Central memory CD4-positive, alpha-beta T cell (primary cell): Measurements from ENCODE around the gene RNF166.

Source experiments
- DNase-seq: peaks from one replicate; pipeline ENCODE4 v3.0.0; 2022
- total RNA-seq, 3 experiments: gene quantifications; one replicate each; lab custom pipeline; 2026; lab: John Stamatoyannopoulos, UW

The RNF166 gene, protein sequence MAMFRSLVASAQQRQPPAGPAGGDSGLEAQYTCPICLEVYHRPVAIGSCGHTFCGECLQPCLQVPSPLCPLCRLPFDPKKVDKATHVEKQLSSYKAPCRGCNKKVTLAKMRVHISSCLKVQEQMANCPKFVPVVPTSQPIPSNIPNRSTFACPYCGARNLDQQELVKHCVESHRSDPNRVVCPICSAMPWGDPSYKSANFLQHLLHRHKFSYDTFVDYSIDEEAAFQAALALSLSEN
- 15.6 to 257 (median 153) reads per million in 3 experiments for total RNA-seq

DNA sequence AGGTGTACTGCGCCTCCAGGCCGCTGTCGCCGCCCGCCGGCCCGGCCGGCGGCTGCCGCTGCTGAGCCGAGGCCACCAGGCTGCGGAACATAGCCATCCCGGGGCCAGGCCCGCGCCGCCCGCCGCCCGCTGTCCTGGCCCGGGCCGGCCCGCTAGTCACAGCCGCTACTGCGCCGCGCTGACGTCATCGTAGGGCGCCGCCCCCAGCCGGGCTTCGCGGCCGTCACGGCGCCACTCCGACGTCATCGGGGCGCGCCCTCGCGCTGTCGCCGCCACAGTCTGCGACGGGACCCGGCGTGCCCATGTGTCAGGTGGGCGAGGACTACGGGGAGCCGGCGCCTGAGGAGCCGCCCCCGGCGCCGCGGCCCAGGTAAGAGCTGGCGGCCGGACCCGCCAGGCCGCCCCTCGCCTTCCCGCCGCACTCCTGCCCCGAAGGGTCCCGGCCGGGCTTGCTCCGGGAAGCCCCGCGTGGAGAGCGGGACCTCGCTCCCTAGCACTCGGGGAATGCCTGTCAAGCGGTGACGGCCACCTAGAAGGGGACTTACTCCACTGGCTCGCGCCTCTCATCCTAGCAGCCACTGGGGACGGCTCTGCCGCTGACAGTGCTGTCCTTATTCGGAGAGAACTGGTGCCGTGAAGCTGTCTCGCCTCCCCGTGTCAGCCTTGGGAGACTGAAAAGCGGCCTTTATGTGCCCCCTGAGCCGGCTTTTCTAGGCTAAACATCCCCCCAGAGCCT lies at the start of gene RNF166, which contains the start of gene CTU2:
RNF166 (minus strand) TSS at position 180 of the 736 bp plus-strand sequence; CDS start at position 97, 83 bp downstream.
CTU2 (plus strand) TSS at position 275 of the 736 bp plus-strand sequence; CDS start at position 303, 28 bp downstream.
- DNase-seq, result peak; percentile 91

DNA sequence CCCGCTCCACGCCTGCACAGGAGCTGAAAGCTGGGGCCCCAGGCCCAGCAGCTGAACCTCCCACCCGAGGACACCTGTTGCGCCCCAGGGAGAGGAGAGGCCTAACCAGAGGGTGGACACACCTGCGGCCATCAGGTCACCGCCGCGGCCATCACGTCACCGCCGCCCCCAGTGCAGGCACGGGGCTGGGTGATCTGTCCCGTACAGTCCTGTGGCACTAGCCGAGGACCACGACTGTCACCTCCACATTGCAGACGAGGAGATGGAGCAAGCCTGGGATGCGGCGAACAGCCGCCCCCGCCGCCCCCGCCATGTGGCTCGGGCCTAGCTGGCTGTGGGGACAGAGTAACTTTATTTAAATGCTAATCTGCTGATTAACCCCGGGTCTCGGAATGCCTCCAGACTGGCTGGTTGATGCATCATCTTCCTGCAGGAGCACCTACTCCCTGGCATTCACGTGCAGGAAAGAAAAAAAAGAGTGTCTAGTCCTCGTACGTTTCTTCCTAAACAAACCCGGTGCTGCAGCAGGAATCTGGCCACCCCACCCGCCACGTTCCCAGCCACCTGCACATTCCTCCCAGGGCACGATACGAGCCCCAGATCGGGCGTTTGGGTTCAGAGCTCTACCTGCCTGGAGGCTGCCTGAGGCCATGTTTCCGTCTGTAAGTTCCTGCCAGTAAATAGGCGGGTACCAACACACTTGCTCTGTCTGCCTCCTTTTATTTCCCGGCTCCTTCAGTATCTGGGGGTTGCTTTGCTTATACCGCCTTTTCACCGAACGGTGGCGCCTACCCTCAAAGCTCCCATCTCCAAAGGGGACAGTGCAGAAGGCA lies 48.9 kb upstream of the RNF166 start:
- DNase-seq, result no peak

DNA sequence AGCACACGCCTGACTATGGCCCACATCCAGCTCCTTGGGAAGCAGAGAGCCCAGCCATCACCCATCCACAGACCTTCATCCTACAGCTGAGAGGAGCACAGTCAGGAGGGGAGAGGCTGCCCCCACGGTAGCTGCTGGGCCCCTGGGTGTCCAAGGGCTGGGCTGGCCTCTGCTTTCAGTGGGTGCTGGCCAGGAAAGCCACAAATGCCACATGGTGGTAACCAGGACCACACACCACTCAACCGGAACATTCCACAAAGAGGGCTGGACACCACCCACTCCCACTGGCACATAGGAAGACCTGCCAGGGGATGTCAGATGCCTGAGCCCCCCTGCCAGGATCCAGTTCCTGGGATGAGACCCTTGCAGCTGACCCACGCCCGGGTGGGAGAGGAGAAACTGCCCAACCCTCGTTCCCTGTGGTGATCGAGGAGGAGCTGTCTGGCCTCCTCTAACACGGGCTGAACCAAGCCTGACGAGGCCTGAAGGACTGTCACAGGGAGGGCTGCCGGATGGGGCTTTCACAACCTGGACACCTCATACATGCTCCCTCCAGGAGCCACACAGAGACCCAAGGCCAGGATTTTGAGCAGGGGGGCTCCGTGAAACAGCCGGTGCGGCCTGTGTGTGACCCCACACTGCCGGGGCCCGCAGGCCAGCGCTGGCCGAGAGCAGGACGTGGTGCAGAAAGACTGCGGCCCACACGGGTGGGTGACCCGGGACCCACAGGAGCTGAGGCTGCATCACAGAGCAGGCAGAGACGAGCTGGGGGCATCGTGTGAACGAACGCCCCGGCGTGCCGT lies 48.1 kb upstream of the RNF166 start:
- no peak for DNase-seq

DNA sequence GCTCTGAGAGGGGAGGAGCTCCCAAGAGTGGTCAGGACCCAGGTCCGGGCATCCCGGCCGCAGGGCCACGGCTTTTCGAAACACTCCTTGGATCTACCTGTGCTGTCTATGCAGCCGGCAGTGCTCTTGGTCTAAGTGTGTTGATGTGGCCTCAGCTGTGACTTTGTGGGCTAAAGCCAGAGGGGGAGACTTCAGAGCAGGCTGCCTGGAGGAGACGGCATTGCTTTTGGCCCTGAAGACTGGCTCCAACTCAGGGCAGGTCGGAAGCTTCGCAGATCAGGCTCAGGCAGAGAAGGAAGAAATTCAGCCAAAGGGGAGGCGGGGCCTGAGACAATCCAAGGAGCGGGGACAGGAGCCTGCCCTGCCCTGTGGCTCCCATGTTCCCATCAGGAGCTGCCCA lies 47.4 kb upstream of the RNF166 start:
- no peak for DNase-seq

DNA sequence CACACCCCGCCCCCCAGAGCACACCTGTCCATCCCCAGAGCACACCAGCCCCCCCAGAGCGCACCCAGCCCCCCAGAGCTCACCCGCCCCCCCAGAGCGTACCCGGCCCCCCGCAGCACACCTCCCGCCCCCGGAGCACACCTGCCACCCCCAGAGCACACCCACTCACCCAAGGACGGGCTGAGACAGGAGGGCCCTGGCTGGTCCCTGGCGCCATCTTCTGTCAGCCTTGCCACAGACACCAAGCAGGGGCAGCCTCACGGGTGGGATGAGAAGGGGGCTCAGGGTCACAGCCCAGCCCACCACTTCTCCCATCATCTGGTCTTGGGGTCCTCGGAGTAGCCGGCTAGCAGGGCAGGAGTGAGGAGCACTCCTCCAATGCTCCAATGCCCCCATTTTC lies 47.0 kb upstream of the RNF166 start:
- DNase-seq, result no peak

DNA sequence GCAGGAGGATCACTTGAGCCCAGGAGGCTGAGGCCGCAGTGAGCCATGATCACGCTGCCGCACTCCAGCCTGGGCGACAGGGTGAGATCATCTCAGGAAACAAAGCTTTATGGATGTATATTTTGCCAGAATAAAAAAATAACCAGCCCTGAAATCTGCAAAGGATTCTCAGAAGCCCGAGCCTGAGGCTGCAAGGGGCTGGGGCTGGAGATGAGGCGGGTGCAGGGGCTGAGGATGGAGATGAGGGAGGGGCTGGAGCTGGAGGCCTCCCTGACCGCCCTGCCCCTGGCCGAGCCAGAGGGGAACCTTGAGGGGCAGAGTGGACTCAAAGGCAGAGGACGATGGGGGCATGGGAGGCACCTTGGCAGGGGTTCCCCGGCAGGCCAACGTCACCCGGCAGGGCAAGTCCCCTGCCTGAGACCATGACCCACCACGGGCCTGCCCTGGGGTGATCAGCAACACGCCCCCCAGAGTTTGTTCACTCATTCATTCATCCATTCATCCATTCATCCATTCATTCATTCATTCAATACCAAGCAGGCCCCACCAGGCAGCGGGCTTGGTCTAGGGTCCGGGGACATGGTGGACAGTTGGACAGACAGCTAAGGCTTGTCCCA lies 46.3 kb upstream of the RNF166 start:
- no peak for DNase-seq

DNA sequence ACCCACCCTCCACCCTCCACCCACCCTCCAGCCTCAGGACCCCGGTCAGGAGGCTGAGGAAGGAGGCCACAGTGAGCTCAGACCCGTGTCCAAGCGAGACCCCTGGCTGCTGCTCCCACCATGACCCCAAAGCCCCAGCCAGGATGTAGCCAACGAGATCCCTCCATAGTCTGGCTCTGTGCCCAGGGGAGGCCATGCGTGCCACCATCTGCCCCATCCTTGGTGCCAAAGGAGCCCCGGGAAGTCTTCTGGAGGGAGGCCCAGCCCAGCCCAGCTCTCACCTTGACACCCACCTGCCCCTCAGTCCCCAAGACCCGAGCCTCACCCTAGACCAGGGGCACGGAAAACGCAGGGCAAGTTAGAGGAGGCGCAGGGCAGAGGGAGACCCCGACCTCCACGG lies 44.6 kb upstream of the RNF166 start:
- no peak for DNase-seq

DNA sequence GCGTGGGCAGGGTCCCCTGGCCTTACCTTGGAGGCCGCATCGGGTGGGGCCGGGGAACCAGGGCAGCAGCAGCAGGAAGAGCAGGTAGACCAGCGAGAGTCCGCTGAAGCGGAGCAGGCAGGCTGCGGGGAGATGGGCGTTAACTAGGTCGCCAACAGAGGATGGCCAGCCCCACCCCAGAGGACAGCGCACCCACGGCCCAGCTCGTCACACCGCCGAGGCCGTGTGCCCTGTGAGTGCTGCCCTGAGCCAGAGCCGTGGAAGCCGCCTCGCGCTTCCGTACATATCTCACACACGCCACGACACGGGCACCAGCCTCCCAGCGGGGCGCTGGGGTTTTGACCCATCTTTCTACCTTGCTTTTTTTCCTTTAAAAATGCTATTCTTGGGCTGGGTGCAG lies 43.1 kb upstream of the RNF166 start:
- no peak for DNase-seq

DNA sequence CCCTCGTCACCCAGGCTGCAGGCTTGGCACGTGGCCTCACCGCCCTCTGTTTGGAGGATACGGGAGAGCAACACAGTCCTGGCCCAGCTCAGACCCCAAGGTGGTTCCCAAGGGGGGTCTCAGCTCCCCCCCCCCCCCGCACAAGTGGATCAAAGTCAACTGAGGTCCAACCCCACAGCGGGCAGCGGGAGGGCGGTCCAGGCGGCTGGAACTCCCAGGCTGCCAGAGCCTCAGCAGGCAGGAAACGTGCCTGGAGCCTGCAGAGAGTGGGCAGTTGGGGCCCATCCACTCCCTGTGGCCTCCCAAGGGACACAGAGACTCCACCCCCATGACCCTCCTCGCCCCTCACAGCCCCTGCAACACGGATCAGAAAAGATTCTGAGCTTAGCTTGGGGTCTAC lies 42.2 kb upstream of the RNF166 start:
- no peak for DNase-seq

DNA sequence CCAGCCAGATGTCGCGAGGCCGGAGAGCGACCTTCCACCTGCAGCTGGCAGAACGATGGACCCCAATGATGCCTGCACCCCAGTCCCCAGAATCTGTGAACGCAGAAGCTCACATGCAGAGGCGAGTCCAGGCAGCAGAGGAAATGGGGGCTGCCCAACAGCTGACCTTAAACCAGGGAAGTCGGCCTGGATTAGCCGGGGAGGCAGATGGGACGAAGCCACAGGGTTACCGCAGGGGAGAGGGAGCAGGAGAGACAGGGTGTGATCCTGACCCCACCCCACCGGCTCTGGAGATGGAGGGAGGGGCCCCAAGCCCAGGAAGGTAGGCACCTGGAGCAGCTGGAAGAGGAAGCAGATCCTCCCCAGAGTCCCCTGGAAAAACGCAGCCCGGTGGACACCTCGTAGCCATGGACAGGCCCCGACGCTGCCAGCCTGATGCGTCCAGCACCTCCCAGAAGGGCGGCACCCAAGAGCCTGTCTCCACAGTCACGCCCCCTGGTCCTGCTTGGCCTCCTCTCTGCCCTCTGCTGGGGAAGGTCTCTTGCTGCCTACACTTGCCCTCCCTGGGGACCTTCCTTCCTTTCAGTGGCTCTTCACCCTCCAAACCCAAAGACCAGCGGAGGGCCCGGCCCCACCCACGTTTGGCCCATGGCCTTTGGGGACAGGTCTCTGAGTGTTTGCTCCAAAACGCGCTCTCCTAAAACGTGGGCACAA lies 41.5 kb upstream of the RNF166 start:
- no peak for DNase-seq

DNA sequence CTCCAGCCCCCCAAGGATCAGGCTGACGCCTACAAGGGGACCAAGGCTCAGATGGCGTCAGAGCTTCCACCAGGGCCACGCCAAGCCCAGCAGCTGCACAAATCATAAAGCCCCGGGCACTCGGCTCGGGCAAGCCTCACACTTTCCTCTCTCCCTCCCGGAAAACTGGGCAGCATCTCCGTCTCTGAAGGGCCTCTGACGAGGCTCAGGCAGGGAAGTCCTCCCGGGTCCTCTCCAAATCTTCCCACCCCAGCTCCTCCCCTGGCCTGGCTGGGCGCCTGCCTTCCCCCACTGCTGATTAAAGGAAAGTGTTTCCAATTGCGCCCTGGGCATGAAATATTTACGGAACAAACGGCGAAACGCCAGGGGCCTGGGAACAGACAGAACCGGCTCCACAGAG lies 40.3 kb upstream of the RNF166 start:
- no peak for DNase-seq

DNA sequence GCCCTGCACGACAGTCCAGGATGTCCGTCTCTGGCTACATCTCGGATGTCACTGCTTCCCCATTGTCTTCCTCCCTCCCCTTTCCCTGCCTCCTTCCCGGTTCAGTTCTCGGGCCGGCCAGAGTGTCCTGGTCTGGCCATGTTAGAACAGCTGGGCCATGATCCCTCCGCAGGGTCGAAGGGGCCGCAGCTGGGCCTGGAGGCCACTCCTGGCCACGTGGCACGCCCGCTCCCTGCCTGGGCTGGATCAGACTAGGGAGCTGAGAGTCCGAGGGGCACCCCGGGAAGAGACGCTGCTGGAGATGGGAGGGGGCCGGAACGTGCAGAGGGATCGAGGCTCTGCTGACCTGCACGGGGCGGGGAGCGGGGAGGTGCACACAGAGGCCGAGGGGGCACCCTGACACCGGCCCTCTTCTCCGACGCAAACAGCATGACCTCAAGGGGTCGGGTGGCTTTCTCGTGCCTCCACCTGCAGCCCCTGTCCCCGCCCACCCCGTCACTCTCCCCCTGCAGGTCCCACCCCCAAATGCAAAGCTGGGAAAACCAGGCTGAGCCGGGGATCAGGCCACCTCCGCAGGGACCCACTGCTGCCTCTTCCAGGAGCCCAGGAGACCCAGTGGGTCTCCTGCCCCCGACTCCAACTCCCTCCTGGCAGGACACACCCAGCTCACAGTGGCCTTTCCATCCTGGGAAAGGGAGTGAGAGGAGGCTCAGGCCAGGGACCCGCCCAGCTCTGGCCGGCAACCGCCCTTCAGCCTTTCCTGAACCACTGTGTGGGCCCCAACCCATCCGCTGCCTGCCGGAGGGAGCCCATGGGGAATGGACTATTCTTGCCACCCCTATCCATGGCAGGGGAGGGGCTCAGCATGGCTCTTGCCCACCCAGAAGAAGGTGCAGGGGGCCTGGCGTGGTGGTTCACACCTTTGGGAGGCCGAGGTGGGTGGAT lies 38.6 kb upstream of the RNF166 start:
- no peak for DNase-seq

DNA sequence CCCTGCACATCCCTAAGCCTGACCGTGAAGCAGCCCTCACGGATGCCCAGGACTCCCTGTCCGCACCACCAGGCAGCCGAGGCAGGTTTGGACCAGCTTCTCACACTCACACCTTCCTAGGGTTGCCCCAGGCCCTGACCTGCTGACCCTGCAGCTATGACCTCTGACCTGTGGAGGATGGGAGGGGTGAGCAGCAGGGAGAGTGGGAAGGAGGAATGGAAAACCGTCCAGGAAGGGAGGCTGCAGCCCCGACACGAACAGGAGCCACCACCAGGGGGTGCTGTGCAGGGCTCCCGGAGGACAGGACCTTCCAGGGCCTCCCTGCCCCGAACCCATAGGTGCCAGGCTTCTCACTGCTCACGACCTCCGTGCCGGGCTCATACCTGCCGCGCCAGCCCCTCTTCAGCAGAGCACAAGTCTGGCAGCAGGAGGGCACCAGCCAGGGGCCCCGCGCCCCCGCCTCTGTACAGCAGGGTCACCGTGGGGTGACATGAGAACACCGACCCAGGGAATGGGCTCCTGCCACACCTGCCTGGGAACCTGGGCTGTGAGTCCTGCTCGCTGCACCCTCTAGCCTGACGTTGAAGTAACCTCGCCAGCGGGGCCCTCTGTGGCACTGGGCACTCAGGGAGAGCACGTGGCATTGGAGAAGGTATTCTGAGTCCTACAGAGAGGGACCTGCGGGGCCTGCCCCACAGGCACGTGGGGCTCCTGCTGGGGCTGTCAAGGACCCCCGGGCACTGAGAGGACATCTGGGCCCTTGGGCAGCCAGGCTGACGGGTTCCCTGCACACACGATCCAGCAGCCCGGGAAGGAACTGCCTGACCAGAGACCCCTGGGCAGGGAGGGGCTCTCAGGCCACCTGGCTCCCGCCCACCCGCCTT lies 37.7 kb upstream of the RNF166 start:
- peak; percentile 66 for DNase-seq

DNA sequence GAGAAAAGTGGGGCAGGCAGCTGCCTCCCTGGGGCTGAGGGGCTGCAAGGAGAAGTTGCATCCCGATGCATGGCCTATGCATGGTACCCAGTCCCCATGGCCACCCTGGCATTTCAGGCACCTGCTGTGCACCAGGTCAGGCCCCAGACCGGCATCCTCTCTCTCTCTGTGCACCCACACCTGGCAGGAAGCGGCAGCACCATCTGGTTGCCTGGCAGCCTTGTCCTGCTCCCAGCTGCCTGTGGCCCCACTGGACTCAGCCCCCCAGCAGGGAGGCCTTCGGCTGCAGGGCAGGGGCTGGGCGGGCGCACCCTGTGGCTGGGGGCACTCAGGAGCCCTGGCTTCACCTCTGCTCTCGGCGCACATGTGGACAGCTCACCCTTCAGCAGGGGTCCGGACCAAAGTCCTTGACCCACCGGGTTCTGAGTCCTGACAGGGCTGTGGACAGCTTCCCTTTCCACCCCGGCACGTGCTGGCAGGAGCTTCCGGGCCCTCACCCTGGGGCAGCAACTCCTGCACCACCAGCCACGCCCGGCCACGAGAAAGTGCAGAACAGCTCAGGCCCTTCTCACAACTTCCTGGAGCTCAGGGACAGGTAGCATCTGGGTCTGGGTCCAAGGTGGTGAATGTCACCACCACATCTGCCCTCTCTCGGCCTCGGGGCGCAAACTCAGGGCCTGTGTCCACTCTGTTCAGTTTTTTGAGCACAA lies 36.8 kb upstream of the RNF166 start:
- DNase-seq, result no peak

DNA sequence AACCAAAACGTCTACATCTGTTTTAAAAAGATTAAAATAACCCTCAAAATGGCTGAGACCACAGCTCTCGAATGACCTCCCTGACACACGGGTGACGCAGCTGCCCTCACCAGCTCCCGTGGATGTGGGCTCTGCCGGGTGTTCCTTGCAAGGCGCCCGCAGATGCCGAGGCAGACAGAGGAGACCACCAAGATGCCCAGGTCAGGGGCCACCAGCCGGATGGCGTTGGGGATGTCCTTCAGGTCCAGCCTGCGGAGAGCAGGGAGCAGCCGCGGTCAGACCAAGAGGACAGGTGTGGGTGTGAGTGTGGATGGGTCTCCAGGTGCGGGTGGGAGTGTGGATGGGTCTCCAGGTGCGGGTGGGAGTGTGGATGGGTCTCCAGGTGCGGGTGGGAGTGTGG lies 35.2 kb upstream of the RNF166 start:
- DNase-seq, result no peak

DNA sequence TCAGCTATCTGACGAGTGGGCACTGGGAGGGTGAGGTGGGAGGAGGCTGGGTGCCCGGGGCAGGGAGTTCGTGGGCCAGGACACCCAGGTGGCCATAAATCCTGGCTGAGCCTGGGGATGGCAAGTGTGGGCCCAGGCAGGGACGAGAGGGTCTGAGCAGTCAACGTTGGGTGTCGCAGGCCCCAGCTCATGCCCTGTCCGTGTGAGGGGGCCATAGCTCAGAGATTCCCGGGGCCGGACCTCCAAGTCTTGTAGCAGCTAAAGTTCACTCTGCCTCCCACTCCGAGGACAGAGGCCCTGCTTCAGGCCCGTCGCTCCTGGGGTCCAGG lies 34.5 kb upstream of the RNF166 start:
- DNase-seq, result no peak

DNA sequence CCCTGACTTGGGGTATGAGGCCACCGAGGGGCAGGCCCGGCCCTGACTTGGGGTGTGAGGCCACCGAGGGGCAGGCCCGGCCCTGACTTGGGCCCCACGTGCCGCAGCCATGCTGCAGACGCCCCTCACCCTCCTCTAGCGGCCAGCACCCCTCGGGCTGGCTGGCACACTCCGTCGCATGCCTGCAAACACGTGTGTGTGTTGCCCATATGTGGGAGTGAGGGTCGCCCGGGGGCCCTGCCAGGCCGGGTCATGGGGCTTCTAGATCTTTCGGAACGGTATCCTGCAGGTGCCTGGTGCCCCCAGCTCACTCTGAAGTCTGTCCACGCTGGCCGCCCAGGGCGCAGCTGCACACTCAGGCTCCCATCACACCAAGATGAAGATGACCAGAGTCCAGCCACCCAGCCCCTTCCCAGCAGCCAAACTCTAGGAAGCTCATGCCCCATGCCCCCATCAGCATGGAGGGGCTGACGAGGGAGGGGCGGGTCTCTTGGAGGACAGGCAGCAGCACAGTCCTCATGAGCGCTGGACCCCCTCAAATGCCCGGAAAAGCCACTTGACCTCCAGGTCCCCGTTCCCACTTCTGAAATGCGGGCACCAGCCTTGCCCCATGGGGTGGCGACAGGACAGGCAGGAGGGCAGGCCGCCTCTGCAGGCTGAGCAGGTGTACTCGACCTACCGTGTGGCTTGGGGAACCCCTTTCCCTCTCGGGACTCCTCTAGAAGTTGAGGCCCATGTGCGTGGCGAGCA lies 33.9 kb upstream of the RNF166 start:
- no peak for DNase-seq
